Measurements from ENCODE around the gene GPATCH3.

GPATCH3 gene

GRCh38 chr1:26862781-26863684 lies 37.2 kb downstream of the GPATCH3 start, which contains the start of gene SFN:
TSS of gene SFN (plus strand) at chr1:26863149. CDS start at chr1:26863213, 64 bp downstream.
- Histone ChIP-seq H3K4me1 (ENCODE audit: low read depth, poor library complexity, severe bottlenecking) (peaks cover 14% of the 10 kb centered on the region), H3K9ac (peak within 1 kb of the TSS; percentile 96; the same call in 1 of the 2 replicates), H3K27me3 (ENCODE audit: insufficient read depth, low read depth) (no peaks in the 10 kb centered on the region), H2AFZ (ENCODE audit: low read depth) (peak within 1 kb of the TSS; percentile 92; the same call in 1 of the 2 replicates), H3K4me2 (peak within 1 kb of the TSS; percentile 90), H3K36me3 (ENCODE audit: insufficient read depth) (no peaks in the 10 kb centered on the region), H3K4me3 (IDR thresholded peaks at IDR 0.05; ENCODE audit: insufficient read depth, low read depth, low read length) (no peak within 1 kb of the TSS), H3K79me2 (ENCODE audit: insufficient read depth, low read depth) (no peaks in the 10 kb centered on the region), H3K27ac (peak within 1 kb of the TSS; percentile 98; the same call in 1 of the 2 replicates), H4K20me1 (ENCODE audit: insufficient read depth) (no peaks in the 10 kb centered on the region)
- TF ChIP-seq CTCF (conservative IDR thresholded peaks at IDR 0.05; ENCODE audit: low read depth, low read length) = peak; percentile 46; the same call in 1 of the 2 replicates

DNA sequence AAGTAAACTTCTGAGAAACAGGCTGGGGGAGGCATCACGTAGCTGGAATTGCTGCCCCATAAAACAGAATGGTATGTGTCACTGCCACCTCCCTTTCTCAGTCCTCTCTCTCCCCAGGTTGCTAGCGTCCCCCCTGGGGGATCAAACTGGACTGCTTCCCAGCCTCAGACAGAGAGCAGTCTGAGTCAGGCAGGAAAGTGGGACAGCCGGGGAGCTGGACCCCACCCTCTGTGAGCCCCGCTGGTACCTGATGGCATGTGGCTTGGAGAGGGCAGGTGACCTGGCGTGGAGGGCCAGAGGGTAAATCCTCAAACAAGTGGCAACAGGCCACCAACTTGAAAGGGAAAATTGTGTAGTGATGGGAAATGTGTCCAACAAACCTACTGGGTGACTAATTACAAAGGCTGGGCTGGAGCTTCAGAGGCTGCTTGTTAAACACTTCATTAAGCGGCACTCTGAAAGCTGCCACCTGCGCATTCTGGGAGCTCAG lies 38.3 kb downstream of the GPATCH3 start:
- no peak overlapping the region for H3K4me2 ChIP-seq
- H3K79me2 ChIP-seq (ENCODE audit: insufficient read depth, low read depth) = no peaks in the 10 kb centered on the region
- H2AFZ ChIP-seq (ENCODE audit: low read depth) = no peak overlapping the region
- no peak overlapping the region for H3K27ac ChIP-seq
- no peaks in the 10 kb centered on the region for H4K20me1 ChIP-seq (ENCODE audit: insufficient read depth)
- H3K4me1 ChIP-seq (ENCODE audit: low read depth, poor library complexity, severe bottlenecking) = peaks cover 14% of the 10 kb centered on the region
- no peaks in the 10 kb centered on the region for H3K27me3 ChIP-seq (ENCODE audit: insufficient read depth, low read depth)
- no peaks in the 10 kb centered on the region for H3K36me3 ChIP-seq (ENCODE audit: insufficient read depth)
- H3K4me3 ChIP-seq (IDR thresholded peaks at IDR 0.05; ENCODE audit: insufficient read depth, low read depth, low read length) = no peak overlapping the region
- H3K9ac ChIP-seq = no peak overlapping the region
- no peak for TF ChIP-seq CTCF (conservative IDR thresholded peaks at IDR 0.05; ENCODE audit: low read depth, low read length)

GRCh38 chr1:26861286-26861701 lies 39.0 kb downstream of the GPATCH3 start:
- Histone ChIP-seq H3K27ac (no peak overlapping the region), H3K9ac (no peak overlapping the region), H3K4me2 (no peak overlapping the region), H3K79me2 (ENCODE audit: insufficient read depth, low read depth) (no peaks in the 10 kb centered on the region), H3K36me3 (ENCODE audit: insufficient read depth) (no peaks in the 10 kb centered on the region), H3K4me1 (ENCODE audit: low read depth, poor library complexity, severe bottlenecking) (peaks cover 14% of the 10 kb centered on the region), H4K20me1 (ENCODE audit: insufficient read depth) (no peaks in the 10 kb centered on the region), H2AFZ (ENCODE audit: low read depth) (no peak overlapping the region), H3K4me3 (IDR thresholded peaks at IDR 0.05; ENCODE audit: insufficient read depth, low read depth, low read length) (no peak overlapping the region), H3K27me3 (ENCODE audit: insufficient read depth, low read depth) (no peaks in the 10 kb centered on the region)
- no peak for TF ChIP-seq CTCF (conservative IDR thresholded peaks at IDR 0.05; ENCODE audit: low read depth, low read length)

DNA sequence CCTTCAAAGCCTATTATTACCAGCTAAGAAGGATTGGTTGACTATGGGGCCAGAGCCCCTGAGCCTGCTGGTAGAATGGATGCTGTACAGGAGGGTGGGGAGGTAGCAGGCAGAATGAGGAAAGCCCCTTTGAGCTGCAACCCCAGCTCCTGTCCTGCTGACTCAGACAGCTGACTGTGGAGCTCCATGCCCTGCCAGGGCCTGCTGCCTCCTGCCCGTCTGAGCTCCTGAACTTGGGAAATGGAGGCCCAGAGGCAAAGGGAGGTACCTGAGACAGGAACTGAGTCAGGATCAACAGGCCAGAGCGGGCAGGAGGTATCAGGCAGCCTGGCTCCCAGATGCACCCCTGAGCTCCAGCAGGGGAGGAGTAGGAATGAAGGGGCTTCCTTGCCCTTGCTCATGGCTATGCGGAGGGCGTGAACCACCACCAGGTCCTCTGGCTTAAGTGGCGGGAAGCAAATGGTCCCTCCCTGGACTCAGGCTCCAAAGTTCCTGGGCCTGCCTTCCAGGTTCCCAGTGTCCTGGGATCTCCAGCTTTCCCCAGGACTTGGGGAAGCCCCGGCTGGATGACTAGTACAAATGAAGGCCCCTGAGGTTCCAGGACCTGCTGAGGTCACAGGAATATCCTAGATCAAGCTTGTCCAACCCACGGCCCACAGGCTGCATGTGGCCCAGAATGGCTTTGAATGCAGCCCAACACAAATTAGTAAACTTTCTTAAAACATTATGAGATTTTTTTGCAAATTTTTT lies 41.2 kb downstream of the GPATCH3 start:
- Histone ChIP-seq H3K27ac (no peak overlapping the region), H4K20me1 (ENCODE audit: insufficient read depth) (no peaks in the 10 kb centered on the region), H3K36me3 (ENCODE audit: insufficient read depth) (no peaks in the 10 kb centered on the region), H3K27me3 (ENCODE audit: insufficient read depth, low read depth) (no peaks in the 10 kb centered on the region), H3K9ac (no peak overlapping the region), H2AFZ (ENCODE audit: low read depth) (no peak overlapping the region), H3K79me2 (ENCODE audit: insufficient read depth, low read depth) (no peaks in the 10 kb centered on the region), H3K4me3 (IDR thresholded peaks at IDR 0.05; ENCODE audit: insufficient read depth, low read depth, low read length) (no peak overlapping the region), H3K4me1 (ENCODE audit: low read depth, poor library complexity, severe bottlenecking) (peaks cover 8% of the 10 kb centered on the region), H3K4me2 (no peak overlapping the region)
- TF ChIP-seq CTCF (conservative IDR thresholded peaks at IDR 0.05; ENCODE audit: low read depth, low read length) = no peak

Measured in KMS-11 (cell line).